Lung (tissue), 12 donors: ENCODE results near the gene ZNF440. TPM values are rescaled to one million over a fixed set of nuclear protein-coding genes. Genes with fewer than 3 reads are reported as not detected.

Source experiments
- ATAC-seq: fragments of 200-7000 bp; cut with Tn5 transposase; one replicate; pipeline ENCODE4 v1.9.1; 2020; ENCODE audit warnings: moderate number of reproducible peaks; ENCODE audit not compliant: insufficient read depth, low FRiP score
- DNase-seq, 3 donors: peaks; one replicate each; pipeline ENCODE4 v3.0.0-alpha.2; 2013 to 2017
- H3K27ac ChIP-seq, 2 donors: one replicate each; pipeline ENCODE4 v1.5.1; 2013; ENCODE audit warnings: mild to moderate bottlenecking in 2 of 2, moderate library complexity in 2 of 2, control low read depth in 1 of 2, inconsistent platforms in 1 of 2, low read depth in 1 of 2, low read length in 1 of 2
- H3K27me3 ChIP-seq, 3 donors: one replicate each; pipeline ENCODE4 v1.5.1; 2013; ENCODE audit warnings: low read length in 2 of 3; ENCODE audit not compliant: control insufficient read depth in 3 of 3, insufficient read depth in 3 of 3
- H3K36me3 ChIP-seq, 4 donors: one replicate each; pipeline ENCODE4 v1.5.1; 2013; ENCODE audit warnings: low read length in 4 of 4, mild to moderate bottlenecking in 1 of 4, moderate library complexity in 1 of 4; ENCODE audit not compliant: control insufficient read depth in 4 of 4, insufficient read depth in 4 of 4
- H3K4me1 ChIP-seq, 5 donors: one replicate each; pipeline ENCODE4 v1.5.1; 2013; ENCODE audit warnings: low read length in 5 of 5, mild to moderate bottlenecking in 2 of 5, moderate library complexity in 1 of 5; ENCODE audit not compliant: control insufficient read depth in 5 of 5, insufficient read depth in 5 of 5
- H3K4me3 ChIP-seq: one replicate; pipeline ENCODE4 v1.5.1; 2013; ENCODE audit warnings: mild to moderate bottlenecking, control low read depth, moderate library complexity
- H3K9ac ChIP-seq, 2 donors: one replicate each; pipeline ENCODE4 v1.5.1; 2013; ENCODE audit warnings: low read length in 2 of 2, control low read depth in 1 of 2; ENCODE audit not compliant: insufficient read depth in 1 of 2
- H3K9me3 ChIP-seq, 4 donors: one replicate each; pipeline ENCODE4 v1.5.1; 2013; ENCODE audit warnings: low read length in 3 of 4, mild to moderate bottlenecking in 1 of 4, moderate library complexity in 1 of 4; ENCODE audit not compliant: control insufficient read depth in 4 of 4, insufficient read depth in 3 of 4
- WGBS, 2 donors: extraction: QIAGEN DNeasy Blood & Tissue Kit; methylation state at CpG; one replicate each; pipeline ENCODE4 v1.1.7; 2013; 5-methylcytosine and 5-hydroxymethylcytosine counted together
- polyA plus RNA-seq, 2 donors: library from polyadenylated mRNA; stranded (reverse); fragments of 200-250 nt; gene quantifications; one replicate each; pipeline ENCODE4 v1.2.1, GENCODE V29; 2013
- total RNA-seq, 2 donors: library from RNA; depleted of rRNA in 1 of 2; stranded (reverse); fragments of >200 nt in 1 of 2; gene quantifications; one replicate each; pipeline ENCODE4 v1.2.1, GENCODE V29; 2014 to 2021
- TF ChIP-seq, protein P1 (sequence below): IDR thresholded peaks from 2 replicates; pipeline ENCODE4 v1.5.1; 2012; ENCODE audit warnings: mild to moderate bottlenecking; ENCODE audit errors: control extremely low read depth, extremely low read depth
- donor health status: control.
- donor health status: control.
- donor health status: Bipolar disorder and iron deficiency.
- donor health status: healthy.
- donor health status: DM: yes; HTN: yes; CAD: no.

ZNF440 gene
- total and polyA plus RNA-seq, 4 donors: 5.2 to 42.0 (median 17.5) TPM

DNA sequence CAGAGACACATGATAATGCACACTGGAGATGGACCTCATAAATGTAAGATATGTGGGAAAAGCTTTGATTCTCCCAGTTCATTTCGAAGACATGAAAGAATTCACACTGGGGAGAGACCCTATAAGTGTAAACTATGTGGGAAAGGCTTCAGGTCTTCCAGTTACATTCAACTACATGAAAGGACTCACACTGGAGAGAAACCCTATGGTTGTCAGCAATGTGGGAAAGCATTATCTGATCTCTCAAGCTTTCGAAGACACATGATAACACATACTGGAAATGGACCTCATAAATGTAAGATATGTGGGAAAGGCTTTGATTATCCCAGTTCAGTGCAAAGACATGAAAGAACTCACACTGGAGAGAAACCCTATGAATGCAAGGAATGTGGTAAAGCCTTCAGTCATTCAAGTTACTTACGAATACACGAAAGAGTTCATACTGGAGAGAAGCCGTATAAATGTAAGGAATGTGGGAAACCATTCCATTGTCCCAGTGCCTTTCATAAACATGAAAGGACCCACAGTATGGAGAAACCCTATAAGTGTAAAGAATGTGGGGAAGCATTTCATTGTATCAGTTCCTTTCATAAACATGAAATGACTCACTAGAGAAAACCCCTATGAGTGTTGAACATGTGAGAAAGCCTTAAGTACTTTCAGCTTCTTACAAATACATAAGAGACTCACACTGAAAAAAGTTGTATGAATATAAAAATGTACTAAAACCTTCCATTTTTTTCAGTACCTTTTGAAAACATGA lies 32.6 kb upstream of the ZNF440 start:
- ATAC-seq (no peak), DNase-seq (no peak)
- Histone ChIP-seq H3K9me3 (peaks cover 15 to 56% (median 31%) of the 10 kb centered on the region in 4 donors), H3K27me3 (no peaks in the 10 kb centered on the region), H3K4me1 (no peaks in the 10 kb centered on the region), H3K27ac (no peak overlapping the region), H3K36me3 (peaks cover 20 to 75% (median 49%) of the 10 kb centered on the region in 4 donors), H3K4me3 (no peak overlapping the region), H3K9ac (no peak overlapping the region)
- TF ChIP-seq, protein P1, sequence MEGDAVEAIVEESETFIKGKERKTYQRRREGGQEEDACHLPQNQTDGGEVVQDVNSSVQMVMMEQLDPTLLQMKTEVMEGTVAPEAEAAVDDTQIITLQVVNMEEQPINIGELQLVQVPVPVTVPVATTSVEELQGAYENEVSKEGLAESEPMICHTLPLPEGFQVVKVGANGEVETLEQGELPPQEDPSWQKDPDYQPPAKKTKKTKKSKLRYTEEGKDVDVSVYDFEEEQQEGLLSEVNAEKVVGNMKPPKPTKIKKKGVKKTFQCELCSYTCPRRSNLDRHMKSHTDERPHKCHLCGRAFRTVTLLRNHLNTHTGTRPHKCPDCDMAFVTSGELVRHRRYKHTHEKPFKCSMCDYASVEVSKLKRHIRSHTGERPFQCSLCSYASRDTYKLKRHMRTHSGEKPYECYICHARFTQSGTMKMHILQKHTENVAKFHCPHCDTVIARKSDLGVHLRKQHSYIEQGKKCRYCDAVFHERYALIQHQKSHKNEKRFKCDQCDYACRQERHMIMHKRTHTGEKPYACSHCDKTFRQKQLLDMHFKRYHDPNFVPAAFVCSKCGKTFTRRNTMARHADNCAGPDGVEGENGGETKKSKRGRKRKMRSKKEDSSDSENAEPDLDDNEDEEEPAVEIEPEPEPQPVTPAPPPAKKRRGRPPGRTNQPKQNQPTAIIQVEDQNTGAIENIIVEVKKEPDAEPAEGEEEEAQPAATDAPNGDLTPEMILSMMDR: no peak
- 97 to 98% methylated on average over 5 of the region's 5 CpGs for WGBS, 2 donors

DNA sequence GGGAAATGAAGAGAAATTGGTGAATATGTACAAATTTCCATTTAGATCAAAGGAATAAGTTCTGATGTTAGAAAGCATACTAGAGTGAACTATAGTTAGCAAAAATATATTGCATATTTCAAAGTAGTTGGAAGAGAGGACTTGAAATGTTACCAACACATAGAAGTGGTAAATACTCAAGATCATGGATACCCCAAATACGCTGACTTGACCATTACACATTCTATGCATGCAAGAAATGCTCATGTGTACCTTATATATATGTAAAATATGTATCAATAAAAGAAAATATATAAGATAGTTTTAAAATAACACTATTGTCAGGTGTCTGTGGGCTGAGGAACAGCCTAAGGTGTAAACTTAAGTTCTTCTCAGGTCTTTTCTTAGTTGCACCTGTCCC lies 30.3 kb upstream of the ZNF440 start:
- H3K27me3 ChIP-seq: no peaks in the 10 kb centered on the region
- no peaks in the 10 kb centered on the region for H3K4me1 ChIP-seq
- TF ChIP-seq, protein P1: no peak
- H3K4me3 ChIP-seq: no peak overlapping the region
- H3K36me3 ChIP-seq: peaks cover 15 to 55% (median 32%) of the 10 kb centered on the region in 4 donors
- H3K9me3 ChIP-seq: peaks cover 14 to 52% (median 29%) of the 10 kb centered on the region in 4 donors
- ATAC-seq (no peak), DNase-seq (no peak)
- no peak overlapping the region for H3K9ac ChIP-seq
- H3K27ac ChIP-seq: no peak overlapping the region
- WGBS, 2 donors: 97 to 98% methylated on average over 1 of the region's 1 CpG

DNA sequence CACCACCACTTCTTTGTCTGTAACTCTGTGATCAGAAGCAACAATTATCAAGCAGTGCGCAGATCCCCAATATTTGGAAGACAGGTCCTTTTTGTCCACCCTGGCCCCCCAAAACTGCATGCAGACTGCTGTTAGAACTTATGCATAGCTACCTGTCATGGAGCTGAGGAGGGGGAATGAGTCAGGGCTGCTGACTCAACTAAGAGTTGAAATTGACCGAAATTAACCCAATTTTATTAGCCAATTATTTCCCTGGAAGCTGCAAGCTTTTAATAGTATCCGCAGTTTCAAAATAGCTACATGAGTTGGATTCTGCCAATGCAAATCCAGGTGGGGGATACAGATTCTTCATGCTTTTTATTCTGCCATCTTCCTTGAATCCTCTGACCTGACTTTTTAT lies 29.7 kb upstream of the ZNF440 start:
- TF ChIP-seq, protein P1: no peak
- ATAC-seq: no peak
- WGBS, 2 donors: 97 to 98% methylated on average over 3 of the region's 3 CpGs
- Histone ChIP-seq H3K9ac (no peak overlapping the region), H3K27me3 (no peaks in the 10 kb centered on the region), H3K36me3 (peaks cover 12 to 50% (median 27%) of the 10 kb centered on the region in 4 donors), H3K9me3 (peaks cover 11 to 56% (median 27%) of the 10 kb centered on the region in 4 donors), H3K4me3 (no peak overlapping the region), H3K4me1 (no peaks in the 10 kb centered on the region), H3K27ac (no peak overlapping the region)
- no peak for DNase-seq
